H9 (cell line): ENCODE results near the gene TGIF2LX. TPM values are rescaled to one million over a fixed set of nuclear protein-coding genes. Genes with fewer than 3 reads are reported as not detected.
"Not testable (repeated sequence)": the region's sequence is repeated elsewhere in the genome, so short reads cannot be mapped to it uniquely, and the experiment has no call there.

Source experiments
- DNase-seq: peaks from one replicate; pipeline ENCODE4 v3.0.0-alpha.2; 2017
- H2AFZ ChIP-seq: one replicate; pipeline ENCODE4 v1.6.1; 2013; ENCODE audit warnings: mild to moderate bottlenecking, low read length, control low read depth, moderate library complexity
- H2AK5ac ChIP-seq: 2 replicates; pipeline ENCODE4 v1.6.1; 2013; ENCODE audit warnings: low read length, control low read depth, mixed read lengths; ENCODE audit not compliant: insufficient read length
- H2BK120ac ChIP-seq: one replicate; pipeline ENCODE4 v1.6.1; 2013; ENCODE audit warnings: low read depth, mild to moderate bottlenecking, low read length, control low read depth, inconsistent platforms; ENCODE audit not compliant: poor library complexity, severe bottlenecking
- H2BK12ac ChIP-seq: 2 replicates; pipeline ENCODE4 v1.6.1; 2013; ENCODE audit warnings: low read length, control low read depth, mixed read lengths, low read depth; ENCODE audit not compliant: insufficient read length
- H2BK15ac ChIP-seq: 2 replicates; pipeline ENCODE4 v1.6.1; 2013; ENCODE audit warnings: low read depth, low read length, control low read depth
- H2BK20ac ChIP-seq: one replicate; pipeline ENCODE4 v1.6.1; 2013; ENCODE audit warnings: low read depth, mild to moderate bottlenecking, low read length, control low read depth, inconsistent platforms; ENCODE audit not compliant: poor library complexity, severe bottlenecking
- H2BK5ac ChIP-seq: 2 replicates; pipeline ENCODE4 v1.6.1; 2013; ENCODE audit warnings: low read length, control low read depth, mixed read lengths; ENCODE audit not compliant: insufficient read length
- H3K14ac ChIP-seq: 2 replicates; pipeline ENCODE4 v1.6.1; 2013; ENCODE audit warnings: low read length, control low read depth; ENCODE audit not compliant: insufficient read depth
- H3K18ac ChIP-seq: 2 replicates; pipeline ENCODE4 v1.6.1; 2013; ENCODE audit warnings: low read depth, mild to moderate bottlenecking, mixed read lengths, low read length, control low read depth; ENCODE audit not compliant: insufficient read length
- H3K23ac ChIP-seq: 2 replicates; pipeline ENCODE4 v1.6.1; 2013; ENCODE audit warnings: low read length, control low read depth, mixed read lengths, low read depth; ENCODE audit not compliant: insufficient read length
- H3K23me2 ChIP-seq: 2 replicates; pipeline ENCODE4 v1.6.1; 2013; ENCODE audit warnings: low read depth, mild to moderate bottlenecking, mixed read lengths, low read length, control low read depth; ENCODE audit not compliant: insufficient read length, poor library complexity, severe bottlenecking
- H3K27ac ChIP-seq: 2 replicates; pipeline ENCODE4 v1.5.1; 2013; ENCODE audit warnings: low read length, control low read depth, mixed read lengths, low read depth; ENCODE audit not compliant: insufficient read length
- H3K27me3 ChIP-seq: 2 replicates; pipeline ENCODE4 v1.6.1; 2013; ENCODE audit warnings: low read length, control low read depth, inconsistent platforms; ENCODE audit not compliant: insufficient read depth
- H3K4ac ChIP-seq: 2 replicates; pipeline ENCODE4 v1.6.1; 2013; ENCODE audit warnings: low read depth, mild to moderate bottlenecking, control low read depth, inconsistent platforms, low read length, moderate library complexity
- H3K4me1 ChIP-seq: 2 replicates; pipeline ENCODE4 v1.6.1; 2013; ENCODE audit warnings: low read length, control low read depth, inconsistent platforms; ENCODE audit not compliant: insufficient read depth
- H3K4me2 ChIP-seq: 2 replicates; pipeline ENCODE4 v1.6.1; 2013; ENCODE audit warnings: low read length, control low read depth, mixed read lengths; ENCODE audit not compliant: insufficient read length, insufficient read depth
- H3K56ac ChIP-seq: 2 replicates; pipeline ENCODE4 v1.6.1; 2013; ENCODE audit warnings: low read depth, mild to moderate bottlenecking, mixed read lengths, low read length, control low read depth; ENCODE audit not compliant: insufficient read length
- H3K79me1 ChIP-seq: 2 replicates; pipeline ENCODE4 v1.6.1; 2013; ENCODE audit warnings: low read depth, mild to moderate bottlenecking, moderate library complexity, low read length, control low read depth, inconsistent platforms; ENCODE audit not compliant: insufficient read depth, poor library complexity, severe bottlenecking
- H3K79me2 ChIP-seq: 2 replicates; pipeline ENCODE4 v1.6.1; 2013; ENCODE audit warnings: low read length, control low read depth, inconsistent platforms; ENCODE audit not compliant: insufficient read depth
- H3K9ac ChIP-seq: 2 replicates; pipeline ENCODE4 v1.6.1; 2013; ENCODE audit warnings: low read length, control low read depth, mixed read lengths; ENCODE audit not compliant: insufficient read length; ENCODE audit errors: extremely low read depth
- H3K9me3 ChIP-seq: one replicate; pipeline ENCODE4 v1.6.1; 2013; ENCODE audit warnings: low read depth, low read length, inconsistent platforms; ENCODE audit not compliant: control insufficient read depth
- H3T11ph ChIP-seq: one replicate; pipeline ENCODE4 v1.6.1; 2013; ENCODE audit warnings: mild to moderate bottlenecking, low read length, control low read depth, inconsistent platforms
- H4K20me1 ChIP-seq: one replicate; pipeline ENCODE4 v1.6.1; 2013; ENCODE audit not compliant: control insufficient read depth, insufficient read length, insufficient read depth
- H4K5ac ChIP-seq: 2 replicates; pipeline ENCODE4 v1.6.1; 2013; ENCODE audit warnings: low read depth, mild to moderate bottlenecking, mixed read lengths, low read length, control low read depth; ENCODE audit not compliant: insufficient read length
- H4K8ac ChIP-seq: replicated peaks from 2 replicates; pipeline ENCODE4 v1.6.1; 2013; ENCODE audit warnings: low read length, control low read depth, mixed read lengths, low read depth; ENCODE audit not compliant: insufficient read length
- H4K91ac ChIP-seq: 2 replicates; pipeline ENCODE4 v1.6.1; 2013; ENCODE audit warnings: low read depth, mild to moderate bottlenecking, moderate library complexity, mixed read lengths, low read length, control low read depth; ENCODE audit not compliant: insufficient read length
- H3K27ac Mint-ChIP-seq, 3 experiments: 2 replicates in 2 of 3; 3 replicates in 1 of 3; pipeline ENCODE4 v1.8.0; 2020 to 2021; ENCODE audit warnings: mixed read lengths in 3 of 3, mild to moderate bottlenecking in 1 of 3, moderate library complexity in 1 of 3
- H3K27me3 Mint-ChIP-seq: 2 replicates; pipeline ENCODE4 v1.8.0; 2021; ENCODE audit warnings: low read depth, mild to moderate bottlenecking, moderate library complexity, mixed read lengths
- H3K36me3 Mint-ChIP-seq, 3 experiments: 2 replicates in 2 of 3; 3 replicates in 1 of 3; pipeline ENCODE4 v1.8.0; 2020 to 2021; ENCODE audit warnings: low read depth in 3 of 3, mixed read lengths in 3 of 3; ENCODE audit not compliant: insufficient read depth in 1 of 3
- H3K4me1 Mint-ChIP-seq, 2 experiments: 2 replicates each; pipeline ENCODE4 v1.8.0; 2020; ENCODE audit warnings: mixed read lengths in 2 of 2
- H3K4me3 Mint-ChIP-seq, 2 experiments: 2 replicates in 1 of 2; 3 replicates in 1 of 2; pipeline ENCODE4 v1.8.0; 2020 to 2021; ENCODE audit warnings: mild to moderate bottlenecking in 2 of 2, mixed read lengths in 2 of 2, moderate library complexity in 1 of 2
- H3K9me3 Mint-ChIP-seq, 2 experiments: 2 replicates in 1 of 2; 3 replicates in 1 of 2; pipeline ENCODE4 v1.8.0; 2020; ENCODE audit warnings: mild to moderate bottlenecking in 2 of 2, mixed read lengths in 2 of 2, moderate library complexity in 1 of 2
- WGBS: extraction: QIAGEN DNeasy Blood & Tissue Kit; methylation state at CpG from one replicate; pipeline ENCODE4 v1.1.7; 2013; ENCODE audit warnings: missing lambda C conversion rate, low lambda C conversion rate, mixed read lengths; ENCODE audit not compliant: insufficient read length; ENCODE audit errors: extremely low coverage; 5-methylcytosine and 5-hydroxymethylcytosine counted together
- long read RNA-seq: library from polyadenylated mRNA; unstranded; transcript quantifications from one replicate; pipeline ENCODE4 v2.0.0, GENCODE V29; 2020
- total RNA-seq: library from RNA; stranded (reverse); gene quantifications from 2 replicates; pipeline ENCODE4 v1.2.1, GENCODE V29; 2021

Gene TGIF2LX
- not detected in 2 replicates for total RNA-seq
- long read RNA-seq: 0 reads

DNA sequence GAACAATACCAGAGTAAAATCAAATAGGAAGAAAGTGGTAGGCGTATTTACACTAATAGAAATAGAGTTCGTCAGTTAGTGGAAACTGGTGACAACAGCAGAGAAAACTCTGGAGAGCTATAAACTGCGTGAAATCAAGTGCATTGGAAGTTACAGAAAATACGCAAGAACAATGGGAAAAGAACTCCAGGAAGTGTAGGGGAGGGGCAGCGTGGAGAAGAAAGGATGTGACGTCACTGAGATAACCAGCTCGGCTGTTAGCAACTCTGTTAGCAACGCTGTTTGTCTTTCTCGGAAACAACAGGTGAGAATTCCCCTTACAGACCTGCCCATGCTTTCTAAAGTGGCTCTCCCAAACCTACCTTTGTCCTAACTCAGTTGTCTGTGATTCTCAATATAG lies at the start of gene TGIF2LX:
TSS of gene TGIF2LX (plus strand) at position 244 of the 400 bp plus-strand sequence. CDS start 178 bp downstream, outside the sequence.
- not testable (repeated sequence) for H3K4me2 ChIP-seq, H2AK5ac ChIP-seq, H3K18ac ChIP-seq, H2BK20ac ChIP-seq, H3K4me3 Mint-ChIP-seq, H3K27ac ChIP-seq, H3K56ac ChIP-seq, H3K4me1 Mint-ChIP-seq, H2AFZ ChIP-seq, H3K27ac Mint-ChIP-seq, H3K4me1 ChIP-seq, H3K36me3 Mint-ChIP-seq, H3K14ac ChIP-seq, H3K23ac ChIP-seq, H3K4ac ChIP-seq, H3K9ac ChIP-seq, H3T11ph ChIP-seq, H4K5ac ChIP-seq, H3K9me3 ChIP-seq, H4K20me1 ChIP-seq, H4K8ac ChIP-seq, DNase-seq, H3K9me3 Mint-ChIP-seq, H2BK5ac ChIP-seq, H3K79me1 ChIP-seq, H3K79me2 ChIP-seq, H2BK12ac ChIP-seq, H3K27me3 ChIP-seq, H4K91ac ChIP-seq, H3K27me3 Mint-ChIP-seq, H3K23me2 ChIP-seq, H2BK15ac ChIP-seq, H2BK120ac ChIP-seq
- no CpG with 5 or more reads among the region's 9 CpGs for WGBS

DNA sequence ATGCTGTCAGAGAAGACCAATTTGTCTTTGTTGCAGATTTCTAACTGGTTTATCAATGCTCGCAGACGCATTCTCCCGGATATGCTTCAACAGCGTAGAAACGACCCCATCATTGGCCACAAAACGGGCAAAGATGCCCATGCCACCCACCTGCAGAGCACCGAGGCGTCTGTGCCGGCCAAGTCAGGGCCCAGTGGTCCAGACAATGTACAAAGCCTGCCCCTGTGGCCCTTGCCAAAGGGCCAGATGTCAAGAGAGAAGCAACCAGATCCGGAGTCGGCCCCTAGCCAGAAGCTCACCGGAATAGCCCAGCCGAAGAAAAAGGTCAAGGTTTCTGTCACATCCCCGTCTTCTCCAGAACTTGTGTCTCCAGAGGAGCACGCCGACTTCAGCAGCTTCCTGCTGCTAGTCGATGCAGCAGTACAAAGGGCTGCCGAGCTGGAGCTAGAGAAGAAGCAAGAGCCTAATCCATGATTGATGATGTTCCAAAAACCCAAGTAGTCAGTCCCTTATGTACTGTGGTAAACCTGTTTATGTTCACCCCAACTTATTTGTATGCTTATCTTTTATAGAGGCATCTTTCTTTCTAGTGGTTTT lies 728 bp downstream of the TGIF2LX start:
- not testable (repeated sequence) for H2BK12ac ChIP-seq, H3K27me3 ChIP-seq, H3K36me3 Mint-ChIP-seq, H3K4me2 ChIP-seq, H3K4me1 ChIP-seq, H3K27me3 Mint-ChIP-seq, H2BK20ac ChIP-seq, H3K9ac ChIP-seq, H3K9me3 Mint-ChIP-seq, H2BK5ac ChIP-seq, H2AK5ac ChIP-seq, H4K5ac ChIP-seq, H3K79me2 ChIP-seq, H3K4me1 Mint-ChIP-seq, H4K91ac ChIP-seq, H3K56ac ChIP-seq, H3K9me3 ChIP-seq, H4K8ac ChIP-seq, H2BK15ac ChIP-seq, H3K79me1 ChIP-seq, H3T11ph ChIP-seq, H3K4ac ChIP-seq, H3K4me3 Mint-ChIP-seq, H4K20me1 ChIP-seq, H2BK120ac ChIP-seq, H3K23me2 ChIP-seq, H3K18ac ChIP-seq, H3K23ac ChIP-seq, H3K27ac Mint-ChIP-seq, H2AFZ ChIP-seq, DNase-seq, H3K14ac ChIP-seq, H3K27ac ChIP-seq
- no CpG with 5 or more reads among the region's 18 CpGs for WGBS
